DLD1 (cell line): Measurements from ENCODE around the gene GALNTL6.
"Not testable (repeated sequence)": the region's sequence is repeated elsewhere in the genome, so short reads cannot be mapped to it uniquely, and the experiment has no call there.

Experiments
- in situ Hi-C: cut with HindIII; loops from 2 replicates; pipeline ENCODE4 v1.10.0; 2017; ENCODE audit warnings: low sequenced_read_pairs

The GALNTL6 gene

GRCh38 chr4:172962564-172963353 lies 1149.6 kb downstream of the GALNTL6 start:
- in situ Hi-C loops = no loop called here

- in situ Hi-C loops = no loop called here
These were observed 1150.5 kb downstream of the GALNTL6 start for GRCh38 chr4:172963498-172964294.

- in situ Hi-C loops = not testable (repeated sequence)
These were observed 1157.0 kb downstream of the GALNTL6 start for GRCh38 chr4:172970189-172970588.

- in situ Hi-C loops = no loop called here
These were observed 1161.4 kb downstream of the GALNTL6 start for GRCh38 chr4:172974586-172974985.

- in situ Hi-C loops = no loop called here
These were observed 1162.5 kb downstream of the GALNTL6 start for GRCh38 chr4:172975651-172976229.

- in situ Hi-C loops = not testable (repeated sequence)
These were observed 1164.4 kb downstream of the GALNTL6 start for GRCh38 chr4:172977491-172978041.

GRCh38 chr4:172978848-172979247 lies 1165.6 kb downstream of the GALNTL6 start:
- in situ Hi-C loops = no loop called here

- in situ Hi-C loops = no loop called here
These were observed 1166.1 kb downstream of the GALNTL6 start for GRCh38 chr4:172979332-172979731.

- in situ Hi-C loops = no loop called here
These were observed 1167.0 kb downstream of the GALNTL6 start for GRCh38 chr4:172980219-172980618.

- in situ Hi-C loops = no loop called here
These were observed 1169.0 kb downstream of the GALNTL6 start for GRCh38 chr4:172982151-172982590.

- in situ Hi-C loops = no loop called here
These were observed 1169.8 kb downstream of the GALNTL6 start for GRCh38 chr4:172983014-172983413.

GRCh38 chr4:172983631-172984030 lies 1170.4 kb downstream of the GALNTL6 start:
- in situ Hi-C loops = no loop called here

- in situ Hi-C loops = no loop called here
These were observed 1172.3 kb downstream of the GALNTL6 start for GRCh38 chr4:172985552-172985951.

GRCh38 chr4:172986114-172986513 lies 1172.9 kb downstream of the GALNTL6 start:
- in situ Hi-C loops = no loop called here

GRCh38 chr4:172989984-172990820 lies 1177.0 kb downstream of the GALNTL6 start:
- in situ Hi-C loops = no loop called here

- in situ Hi-C loops = no loop called here
These were observed 1179.6 kb downstream of the GALNTL6 start for GRCh38 chr4:172992648-172993378.

GRCh38 chr4:172995161-172995560 lies 1182.0 kb downstream of the GALNTL6 start:
- in situ Hi-C loops = no loop called here

GRCh38 chr4:172995704-172996103 lies 1182.5 kb downstream of the GALNTL6 start:
- in situ Hi-C loops = no loop called here

- in situ Hi-C loops = no loop called here
These were observed 1183.5 kb downstream of the GALNTL6 start for GRCh38 chr4:172996571-172997216.
